Measurements from ENCODE around the gene NPR2. TPM values are rescaled to one million over a fixed set of nuclear protein-coding genes. Genes with fewer than 3 reads are reported as not detected.

Gene NPR2
- total RNA-seq, 4 donors from 2014 or later: 6.7 to 29.5 (median 21.6) TPM

DNA sequence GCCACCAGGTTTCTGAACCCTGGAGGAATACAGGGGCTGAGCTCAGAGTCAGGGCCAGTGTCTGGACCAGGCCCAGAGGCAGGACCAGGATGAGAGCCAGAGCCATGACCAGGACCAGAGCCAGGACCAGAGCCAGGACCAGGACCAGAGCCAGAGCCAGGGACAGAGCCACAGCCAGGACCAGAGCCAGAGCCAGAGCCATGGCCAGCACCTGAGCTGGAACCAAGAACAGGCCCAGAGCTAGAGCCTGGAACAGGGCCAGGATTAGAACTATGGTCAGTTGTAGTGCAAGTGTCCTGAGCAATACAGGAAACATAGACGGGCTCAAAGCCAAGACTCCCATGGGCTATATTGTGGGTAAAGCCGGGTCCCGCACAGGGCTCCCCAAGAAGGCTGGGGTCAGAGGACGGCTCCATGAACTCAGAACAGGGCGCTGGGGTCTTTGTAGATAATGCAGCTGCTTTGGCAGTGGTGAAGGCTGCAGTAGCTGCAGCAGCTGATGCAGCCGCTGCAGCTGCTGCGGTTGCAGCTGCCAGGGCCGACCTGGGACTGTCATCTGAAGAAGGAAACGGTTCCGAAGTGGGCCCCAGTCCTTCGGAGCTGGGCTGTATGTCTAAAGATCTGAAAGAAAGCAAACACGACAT, 20.1 kb downstream of the NPR2 start:
- Histone ChIP-seq H3K4me3 (peak overlapping the region; percentile 37 to 52 (median 46)), H3K27me3 (no peaks in the 10 kb centered on the region), H3K27ac (peak overlapping the region in 3 of 4 donors; percentile 66 to 70 (median 66)), H3K9me3 (no peaks in the 10 kb centered on the region), H3K36me3 (peaks cover 0 to 24% (median 0%) of the 10 kb centered on the region in 3 donors), H3K4me1 (peaks cover 0 to 30% (median 8%) of the 10 kb centered on the region in 4 donors)
- no peak for DNase-seq
- no peak for TF ChIP-seq CTCF (IDR thresholded peaks at IDR 0.05)
- no peak for TF ChIP-seq POLR2A (IDR thresholded peaks at IDR 0.05)

DNA sequence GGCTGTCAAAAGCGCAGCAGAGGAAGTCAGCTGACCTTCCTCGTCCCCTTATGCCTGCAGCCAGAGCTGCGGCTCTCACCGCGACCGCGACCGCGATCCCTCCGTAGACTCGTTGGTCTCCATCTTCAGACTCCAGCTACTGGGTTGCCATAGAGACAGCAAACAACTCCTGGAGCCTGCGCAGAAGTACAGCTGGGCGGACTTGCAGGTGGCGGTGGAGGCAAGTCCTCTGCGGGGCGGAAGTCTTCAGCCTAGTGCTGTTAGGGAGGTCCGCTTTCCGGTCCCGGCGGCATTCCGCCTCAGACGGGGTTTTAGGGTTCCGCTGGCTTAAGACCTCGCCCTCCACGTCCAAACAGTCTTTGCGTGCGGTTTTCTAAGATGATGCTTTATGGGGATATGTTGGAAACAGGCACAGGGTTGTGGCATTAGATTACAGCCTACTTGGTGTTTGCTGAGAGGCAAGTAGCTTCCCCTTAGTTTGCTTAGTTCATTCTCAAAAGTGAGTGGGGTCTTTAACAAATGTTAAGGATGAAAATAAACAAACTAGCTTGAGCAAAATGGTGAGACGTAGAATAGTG, 20.7 kb downstream of the NPR2 start, which contains the start of gene SPAG8:
Gene SPAG8, minus strand, starts transcription at position 238 of the 578 bp plus-strand sequence. Its CDS starts 115 bp downstream, at position 123.
- Histone ChIP-seq H3K4me3 (peak within 1 kb of the TSS; percentile 37 to 52 (median 46)), H3K9me3 (no peaks in the 10 kb centered on the region)

GRCh38 chr9:35813434-35814105, 22.2 kb downstream of the NPR2 start:
- Histone ChIP-seq H3K4me3 (no peak overlapping the region), H3K4me1 (peaks cover 0 to 30% (median 8%) of the 10 kb centered on the region in 4 donors), H3K9me3 (no peaks in the 10 kb centered on the region), H3K36me3 (peaks cover 0 to 7% (median 0%) of the 10 kb centered on the region in 3 donors), H3K27me3 (no peaks in the 10 kb centered on the region), H3K27ac (peak overlapping the region; percentile 93 to 100 (median 99))
- no peak for DNase-seq
- TF ChIP-seq POLR2A (IDR thresholded peaks at IDR 0.05) (no peak), CTCF (IDR thresholded peaks at IDR 0.05) (peak in 3 of 6 experiments; percentile 21 to 41 (median 33))

More for the DNA sequence above, 20.7 kb downstream of the NPR2 start, which contains the start of gene SPAG8:
- H3K27me3 ChIP-seq: no peaks in the 10 kb centered on the region
- H3K36me3 ChIP-seq: peaks cover 0 to 17% (median 0%) of the 10 kb centered on the region in 3 donors
- TF ChIP-seq POLR2A (IDR thresholded peaks at IDR 0.05): peak; percentile 12 to 39
- no peak for TF ChIP-seq CTCF (IDR thresholded peaks at IDR 0.05)
- H3K4me1 ChIP-seq: peaks cover 0 to 30% (median 8%) of the 10 kb centered on the region in 4 donors
- peak; percentile 92 to 98 (median 94) for DNase-seq
- peak within 1 kb of the TSS; percentile 66 to 98 (median 68) for H3K27ac ChIP-seq

DNA sequence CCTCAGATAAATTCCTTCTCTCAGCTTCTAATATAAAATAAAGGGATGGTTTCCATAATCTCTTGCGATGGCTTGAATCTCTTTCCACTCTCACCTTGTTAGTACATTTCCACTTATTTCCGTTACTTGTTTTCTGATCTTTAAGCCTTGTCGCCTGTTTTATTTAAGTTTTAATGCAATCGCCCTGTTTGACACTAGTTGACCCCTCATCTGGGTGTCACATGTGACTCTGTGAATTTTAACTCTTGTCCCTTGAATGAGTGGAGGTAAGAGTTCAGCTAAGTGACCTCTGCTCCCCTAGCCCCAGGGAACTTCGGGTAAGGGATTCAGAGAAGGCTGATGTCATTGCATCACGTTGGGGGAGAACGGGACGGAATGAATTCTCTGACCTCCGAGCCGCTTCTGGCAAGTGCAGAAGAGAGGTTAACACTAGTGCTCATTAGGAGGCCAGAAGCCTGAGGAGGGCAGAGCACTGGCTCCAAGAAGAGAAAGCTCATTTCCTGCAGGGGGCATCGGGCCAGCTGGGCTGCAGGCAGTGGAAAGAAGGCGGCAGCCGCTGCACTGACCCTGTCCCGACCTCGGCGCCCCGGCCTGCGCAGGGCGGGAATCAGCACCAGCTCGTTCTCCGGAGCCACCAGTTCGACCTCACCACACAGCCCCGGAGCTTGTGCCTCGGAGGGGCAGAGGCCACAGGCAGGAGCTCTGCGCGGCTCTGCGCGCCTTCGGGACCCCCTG, 22.9 kb downstream of the NPR2 start:
- Histone ChIP-seq H3K4me3 (peak overlapping the region; percentile 71 to 99 (median 92)), H3K27me3 (no peaks in the 10 kb centered on the region), H3K4me1 (peaks cover 0 to 30% (median 8%) of the 10 kb centered on the region in 4 donors), H3K27ac (peak overlapping the region; percentile 93 to 100 (median 99)), H3K9me3 (no peaks in the 10 kb centered on the region), H3K36me3 (peaks cover 0 to under 1% (median 0%) of the 10 kb centered on the region in 3 donors)
- TF ChIP-seq POLR2A (IDR thresholded peaks at IDR 0.05): peak in 1 of 2 donors; percentile 6
- TF ChIP-seq CTCF (IDR thresholded peaks at IDR 0.05): peak in 4 of 6 experiments; percentile 19 to 34 (median 34)
- peak; percentile 69 to 84 (median 74) for DNase-seq

All from Peyer's patch (tissue), 4 donors.